Trophoblast cell (in vitro differentiated cells and primary cell): ENCODE data around the gene PTPRN2.

Source experiments
- DNase-seq, 2 donors: peaks; one replicate each; pipeline ENCODE4 v3.0.0-alpha.2; 2016
- H2AFZ ChIP-seq: 2 replicates; pipeline ENCODE4 v1.6.1; 2013; ENCODE audit warnings: low read length, moderate library complexity, mild to moderate bottlenecking; ENCODE audit not compliant: insufficient read depth, poor library complexity
- H2AK5ac ChIP-seq: 2 replicates; pipeline ENCODE4 v1.6.1; 2013; ENCODE audit warnings: mild to moderate bottlenecking, low read length
- H2BK120ac ChIP-seq: 2 replicates; pipeline ENCODE4 v1.6.1; 2013; ENCODE audit warnings: low read length, mild to moderate bottlenecking, moderate library complexity; ENCODE audit not compliant: insufficient read depth, poor library complexity
- H2BK12ac ChIP-seq: 2 replicates; pipeline ENCODE4 v1.6.1; 2013; ENCODE audit warnings: mild to moderate bottlenecking, low read length, moderate library complexity
- H2BK5ac ChIP-seq: 2 replicates; pipeline ENCODE4 v1.6.1; 2013; ENCODE audit warnings: low read length, low read depth, moderate library complexity, mild to moderate bottlenecking; ENCODE audit not compliant: poor library complexity
- H3K14ac ChIP-seq: 2 replicates; pipeline ENCODE4 v1.6.1; 2013; ENCODE audit warnings: mild to moderate bottlenecking, low read length
- H3K18ac ChIP-seq: 2 replicates; pipeline ENCODE4 v1.6.1; 2013; ENCODE audit warnings: mild to moderate bottlenecking, low read length
- H3K23ac ChIP-seq: 2 replicates; pipeline ENCODE4 v1.6.1; 2013; ENCODE audit warnings: low read length
- H3K27ac ChIP-seq: 2 replicates; pipeline ENCODE4 v1.5.1; 2013; ENCODE audit warnings: low read depth, mild to moderate bottlenecking, inconsistent platforms, low read length, moderate library complexity
- H3K27me3 ChIP-seq: 2 replicates; pipeline ENCODE4 v1.6.1; 2013; ENCODE audit warnings: inconsistent platforms, mild to moderate bottlenecking, low read length, moderate library complexity; ENCODE audit not compliant: insufficient read depth
- H3K36me3 ChIP-seq, 2 experiments: 1 replicate in 1 of 2; 2 replicates in 1 of 2; pipeline ENCODE4 v1.6.1; 2013; ENCODE audit warnings: low read length in 2 of 2, mild to moderate bottlenecking in 2 of 2, moderate library complexity in 1 of 2; ENCODE audit not compliant: insufficient read depth in 2 of 2, control insufficient read depth in 1 of 2
- H3K4ac ChIP-seq: 2 replicates; pipeline ENCODE4 v1.6.1; 2013; ENCODE audit warnings: low read depth, mild to moderate bottlenecking, low read length, moderate library complexity
- H3K4me1 ChIP-seq, 2 experiments: 1 replicate in 1 of 2; 2 replicates in 1 of 2; pipeline ENCODE4 v1.6.1; 2013; ENCODE audit warnings: low read length in 2 of 2, mild to moderate bottlenecking in 2 of 2, moderate library complexity in 1 of 2; ENCODE audit not compliant: insufficient read depth in 2 of 2, control insufficient read depth in 1 of 2
- H3K4me2 ChIP-seq: 2 replicates; pipeline ENCODE4 v1.6.1; 2013; ENCODE audit warnings: inconsistent platforms, mild to moderate bottlenecking, low read length, moderate library complexity
- H3K4me3 ChIP-seq: 2 replicates; pipeline ENCODE4 v1.5.1; 2013; ENCODE audit warnings: mild to moderate bottlenecking, low read depth, low read length, inconsistent platforms
- H3K79me1 ChIP-seq: one replicate; pipeline ENCODE4 v1.6.1; 2013; ENCODE audit warnings: low read length
- H3K79me2 ChIP-seq: 2 replicates; pipeline ENCODE4 v1.6.1; 2013; ENCODE audit warnings: low read length, mild to moderate bottlenecking; ENCODE audit not compliant: control insufficient read depth, insufficient read depth, poor library complexity
- H3K9ac ChIP-seq: 2 replicates; pipeline ENCODE4 v1.6.1; 2013; ENCODE audit warnings: mild to moderate bottlenecking, low read length
- H3K9me3 ChIP-seq: 2 replicates; pipeline ENCODE4 v1.6.1; 2013; ENCODE audit warnings: low read depth, mild to moderate bottlenecking, control low read depth, inconsistent platforms, low read length; ENCODE audit not compliant: insufficient read depth
- H4K12ac ChIP-seq: 2 replicates; pipeline ENCODE4 v1.6.1; 2013; ENCODE audit warnings: low read depth, mild to moderate bottlenecking, low read length, moderate library complexity
- H4K8ac ChIP-seq: 2 replicates; pipeline ENCODE4 v1.6.1; 2013; ENCODE audit warnings: low read depth, mild to moderate bottlenecking, low read length, moderate library complexity
- H4K91ac ChIP-seq: one replicate; pipeline ENCODE4 v1.6.1; 2013; ENCODE audit warnings: low read depth, mild to moderate bottlenecking, low read length, moderate library complexity
- WGBS: extraction: QIAGEN DNeasy Blood & Tissue Kit; methylation state at CpG from one replicate; pipeline ENCODE4 v1.1.7; 2013; ENCODE audit warnings: missing lambda C conversion rate; ENCODE audit not compliant: insufficient read length, insufficient coverage; ENCODE audit errors: extremely low coverage; 5-methylcytosine and 5-hydroxymethylcytosine counted together

Gene PTPRN2

GRCh38 chr7:158315881-158316280, 271.7 kb downstream of the PTPRN2 start:
- Histone ChIP-seq H3K27ac (no peak overlapping the region), H3K23ac (no peak overlapping the region), H3K4me3 (no peak overlapping the region), H3K9ac (no peak overlapping the region), H2AFZ (no peak overlapping the region), H4K91ac (no peak overlapping the region), H3K36me3 (no peaks in the 10 kb centered on the region), H2BK5ac (no peak overlapping the region), H3K79me2 (no peaks in the 10 kb centered on the region), H3K4me2 (no peak overlapping the region), H2BK12ac (no peak overlapping the region), H3K27me3 (peaks cover 3% of the 10 kb centered on the region), H4K12ac (no peak overlapping the region), H3K18ac (no peak overlapping the region), H3K9me3 (peaks cover 47% of the 10 kb centered on the region), H2BK120ac (no peak overlapping the region), H3K4me1 (no peaks in the 10 kb centered on the region), H3K4ac (no peak overlapping the region), H3K14ac (no peak overlapping the region), H4K8ac (no peak overlapping the region), H2AK5ac (no peak overlapping the region), H3K79me1 (no peaks in the 10 kb centered on the region)
- DNase-seq, result no peak
- no CpG with 5 or more reads among the region's 11 CpGs for WGBS

GRCh38 chr7:158315326-158315725, 272.3 kb downstream of the PTPRN2 start:
- Histone ChIP-seq H3K9ac (no peak overlapping the region), H3K27me3 (peaks cover 3% of the 10 kb centered on the region), H2AK5ac (no peak overlapping the region), H3K23ac (no peak overlapping the region), H3K18ac (no peak overlapping the region), H3K4me2 (no peak overlapping the region), H4K12ac (no peak overlapping the region), H3K14ac (no peak overlapping the region), H3K4me3 (no peak overlapping the region), H3K79me1 (no peaks in the 10 kb centered on the region), H3K79me2 (no peaks in the 10 kb centered on the region), H2BK5ac (no peak overlapping the region), H2AFZ (no peak overlapping the region), H3K27ac (no peak overlapping the region), H2BK120ac (no peak overlapping the region), H2BK12ac (no peak overlapping the region), H3K4ac (no peak overlapping the region), H3K36me3 (no peaks in the 10 kb centered on the region), H4K91ac (no peak overlapping the region), H3K4me1 (no peaks in the 10 kb centered on the region), H3K9me3 (peaks cover 49% of the 10 kb centered on the region), H4K8ac (no peak overlapping the region)
- no CpG with 5 or more reads among the region's 11 CpGs for WGBS
- no peak for DNase-seq

GRCh38 chr7:158314394-158314793, 273.2 kb downstream of the PTPRN2 start:
- no peak overlapping the region for H2AFZ ChIP-seq
- no peaks in the 10 kb centered on the region for H3K79me2 ChIP-seq
- H2BK5ac ChIP-seq, result no peak overlapping the region
- no peaks in the 10 kb centered on the region for H3K79me1 ChIP-seq
- no peak overlapping the region for H3K27ac ChIP-seq
- H3K36me3 ChIP-seq, result no peaks in the 10 kb centered on the region
- H3K14ac ChIP-seq, result no peak overlapping the region
- H3K9ac ChIP-seq, result no peak overlapping the region
- peaks cover 49% of the 10 kb centered on the region for H3K9me3 ChIP-seq
- WGBS, result no CpG with 5 or more reads among the region's 15 CpGs
- H4K91ac ChIP-seq, result no peak overlapping the region
- no peak overlapping the region for H3K4ac ChIP-seq
- H3K23ac ChIP-seq, result no peak overlapping the region
- H3K4me3 ChIP-seq, result no peak overlapping the region
- H3K4me1 ChIP-seq, result no peaks in the 10 kb centered on the region
- H2AK5ac ChIP-seq, result no peak overlapping the region
- no peak overlapping the region for H4K8ac ChIP-seq
- DNase-seq, result no peak
- H3K4me2 ChIP-seq, result no peak overlapping the region
- no peak overlapping the region for H2BK120ac ChIP-seq
- no peak overlapping the region for H4K12ac ChIP-seq
- H3K18ac ChIP-seq, result no peak overlapping the region
- H3K27me3 ChIP-seq, result peaks cover 3% of the 10 kb centered on the region
- H2BK12ac ChIP-seq, result no peak overlapping the region

GRCh38 chr7:158313931-158314330, 273.7 kb downstream of the PTPRN2 start:
- DNase-seq, result no peak
- Histone ChIP-seq H2AFZ (no peak overlapping the region), H3K4me1 (no peaks in the 10 kb centered on the region), H2AK5ac (no peak overlapping the region), H2BK12ac (no peak overlapping the region), H3K23ac (no peak overlapping the region), H3K4me3 (no peak overlapping the region), H3K27ac (no peak overlapping the region), H3K4ac (no peak overlapping the region), H3K27me3 (peaks cover 3% of the 10 kb centered on the region), H3K9ac (no peak overlapping the region), H3K14ac (no peak overlapping the region), H2BK120ac (no peak overlapping the region), H2BK5ac (no peak overlapping the region), H4K12ac (no peak overlapping the region), H3K79me1 (no peaks in the 10 kb centered on the region), H4K91ac (no peak overlapping the region), H4K8ac (no peak overlapping the region), H3K79me2 (no peaks in the 10 kb centered on the region), H3K36me3 (no peaks in the 10 kb centered on the region), H3K4me2 (no peak overlapping the region), H3K9me3 (peaks cover 47% of the 10 kb centered on the region), H3K18ac (no peak overlapping the region)
- no CpG with 5 or more reads among the region's 10 CpGs for WGBS
